ENCODE results near the gene SUN2.

GRCh38 chr22:38700270-38700788, 55.5 kb downstream of the SUN2 start:
- TF ChIP-seq CTCF (IDR thresholded peaks at IDR 0.05; ENCODE audit: low read length) = no peak
- no peak for TF ChIP-seq EZH2phosphoT487 (IDR thresholded peaks at IDR 0.05; ENCODE audit: low read length)
- no peak for TF ChIP-seq EZH2 (optimal IDR thresholded peaks at IDR 0.05; ENCODE audit: low read depth, low read length)

All from MM.1S (cell line).